Endometrium (tissue), 2 donors: ENCODE data around the gene ABL2.
A peak's percentile ranks its signal among the peaks of the same experiment; 100 is the strongest.
"Not testable (repeated sequence)": the region's sequence is repeated elsewhere in the genome, so short reads cannot be mapped to it uniquely, and the experiment has no call there.

ENCODE experiments used
- FAIRE-seq: peaks from 2 replicates; lab custom pipeline; 2012; peaks lifted over from hg19 to GRCh38; lab: Jason Lieb, UNC
- donor health status: control.
- donor health status: control.

Gene ABL2

DNA sequence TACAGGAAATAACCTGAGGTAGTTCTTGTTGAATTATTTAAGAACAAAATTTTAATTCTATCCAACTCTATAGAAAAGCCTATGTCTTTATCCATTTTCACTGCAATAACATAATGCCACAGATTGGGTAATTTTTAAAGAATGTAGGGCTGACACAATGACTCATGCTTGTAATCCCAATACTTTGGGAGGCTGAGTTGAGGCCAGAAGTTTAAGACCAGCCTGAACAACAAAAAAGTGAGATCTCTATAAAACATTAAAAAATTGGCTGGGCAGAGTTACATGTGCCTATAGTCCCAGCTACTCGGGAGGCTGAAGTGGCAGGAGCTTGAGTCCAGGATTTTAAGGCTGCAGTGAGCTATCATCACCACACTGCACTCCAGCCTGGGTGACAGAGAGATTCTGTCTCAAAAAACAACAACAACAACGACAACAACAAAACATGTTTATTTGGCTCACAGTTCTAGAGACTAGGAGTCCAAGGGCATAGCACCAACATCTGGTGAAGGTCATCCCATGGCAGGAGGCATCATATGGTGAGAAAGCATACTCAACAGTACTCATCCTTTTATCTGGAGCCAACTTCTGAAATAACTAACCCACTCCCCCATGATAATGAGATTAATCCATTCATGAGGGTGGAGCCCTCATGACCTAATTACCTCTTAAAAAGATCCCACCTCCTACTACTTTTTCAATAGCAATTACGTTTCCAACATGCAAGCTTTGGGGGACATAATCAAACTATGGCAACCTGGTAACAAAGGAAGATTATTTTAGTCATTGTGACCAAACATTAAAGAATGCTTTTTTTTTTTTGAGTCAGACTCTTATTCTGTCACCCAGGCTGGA, 59.6 kb downstream of the ABL2 start:
- peak; percentile 18 for FAIRE-seq

DNA sequence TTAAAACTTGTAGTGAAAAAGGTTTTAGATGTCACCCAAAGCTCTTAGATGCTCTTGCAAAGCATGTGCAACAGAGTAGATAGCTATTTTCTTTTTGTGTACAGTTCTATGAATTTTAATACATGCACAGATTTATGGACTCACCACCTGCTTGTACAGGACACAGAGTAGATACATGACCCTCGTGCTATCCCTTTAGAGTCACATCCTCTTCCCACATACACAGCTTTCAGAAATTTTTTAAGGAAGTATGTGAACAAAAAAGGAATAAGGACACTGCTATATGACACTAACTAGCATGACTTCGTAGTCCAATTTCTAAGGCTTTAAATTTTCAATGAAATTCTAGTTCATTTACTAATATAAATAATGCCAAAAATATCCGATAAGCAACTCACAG, 60.9 kb downstream of the ABL2 start:
- no peak for FAIRE-seq

DNA sequence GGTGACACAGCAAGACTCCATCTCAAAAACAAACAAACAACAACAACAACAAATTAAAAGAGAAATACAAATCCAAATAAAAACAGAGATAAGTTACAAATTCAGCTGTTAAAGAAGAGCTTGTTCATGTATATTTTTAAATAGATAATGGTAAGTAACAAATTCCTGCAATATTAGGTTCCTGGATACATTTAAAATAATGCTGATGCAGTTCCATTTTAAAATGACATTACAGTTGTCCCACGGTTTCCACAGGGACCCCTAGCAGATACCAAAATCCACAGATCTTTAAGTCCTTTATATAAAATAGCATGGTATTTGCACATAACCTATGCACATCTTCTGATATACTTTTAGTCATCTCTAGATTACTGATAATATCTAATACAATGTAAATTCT, 61.5 kb downstream of the ABL2 start:
- FAIRE-seq, result no peak

DNA sequence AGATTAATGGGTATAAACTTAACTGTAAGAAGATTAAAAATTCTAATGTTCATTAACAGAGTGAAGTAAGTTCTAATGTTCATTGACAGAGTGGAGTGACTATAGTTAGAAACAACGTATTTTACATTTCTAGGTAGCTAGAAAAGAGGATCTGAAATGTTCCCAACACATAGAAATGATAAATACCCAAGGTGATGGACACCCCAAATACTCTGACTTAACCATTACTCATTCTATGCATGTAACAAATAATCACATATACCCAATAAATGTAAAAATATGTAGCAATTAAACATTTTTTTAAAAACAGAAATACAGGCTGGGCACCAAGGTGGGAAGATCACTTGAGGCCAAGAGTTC, 62.1 kb downstream of the ABL2 start:
- no peak for FAIRE-seq

DNA sequence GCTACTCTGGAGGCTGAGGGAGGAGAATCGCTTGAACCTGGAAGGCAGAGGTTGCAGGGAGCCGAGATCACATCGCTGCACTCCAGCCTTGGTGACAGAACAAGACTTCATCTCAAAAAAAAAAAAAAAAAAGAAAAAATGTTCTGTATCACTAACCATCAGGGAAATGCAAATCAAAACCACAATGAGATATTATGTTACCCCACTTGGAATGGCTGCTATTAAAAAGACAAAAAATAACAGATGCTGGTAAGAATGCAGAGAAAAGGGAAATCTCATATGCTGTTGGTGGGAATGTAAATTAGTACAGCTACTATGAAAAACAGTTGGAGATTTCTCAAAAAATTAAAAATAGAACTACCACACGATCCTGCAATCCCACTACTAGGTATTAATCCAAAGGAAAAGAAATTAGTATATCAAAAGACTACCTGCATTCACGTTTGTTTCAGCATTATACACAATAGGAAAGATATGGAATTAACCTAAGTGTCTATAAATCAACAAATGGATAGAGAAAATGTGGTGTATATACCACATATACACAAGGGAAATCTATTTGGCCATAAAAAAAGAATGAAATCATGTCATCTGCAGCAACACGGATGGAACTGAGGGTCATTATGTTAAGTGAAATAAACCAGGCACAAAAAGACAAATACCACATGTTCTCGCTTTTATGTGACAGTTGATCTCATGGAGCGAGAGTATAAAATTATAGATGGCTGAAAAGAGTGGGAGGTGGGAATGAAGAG, 62.6 kb downstream of the ABL2 start:
- peak; percentile 93 for FAIRE-seq

DNA sequence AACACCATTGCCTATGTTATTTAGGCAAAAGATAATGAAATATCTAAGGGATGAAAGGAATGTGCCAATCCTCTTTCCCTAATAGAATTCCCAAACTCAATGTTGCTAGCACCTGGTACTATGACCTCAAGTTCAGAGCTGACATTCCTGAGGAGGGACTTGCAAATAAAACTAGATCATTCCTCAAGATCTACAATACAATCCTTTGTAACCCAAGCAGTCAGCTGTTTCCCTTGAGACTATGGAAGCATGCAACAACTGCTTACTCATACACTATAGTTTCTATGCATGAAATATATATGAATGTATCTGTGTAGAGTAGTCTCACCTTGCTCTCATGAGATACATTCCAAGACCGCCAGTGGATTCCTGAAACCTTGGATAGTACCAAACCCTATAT, 65.0 kb downstream of the ABL2 start:
- FAIRE-seq, result no peak

DNA sequence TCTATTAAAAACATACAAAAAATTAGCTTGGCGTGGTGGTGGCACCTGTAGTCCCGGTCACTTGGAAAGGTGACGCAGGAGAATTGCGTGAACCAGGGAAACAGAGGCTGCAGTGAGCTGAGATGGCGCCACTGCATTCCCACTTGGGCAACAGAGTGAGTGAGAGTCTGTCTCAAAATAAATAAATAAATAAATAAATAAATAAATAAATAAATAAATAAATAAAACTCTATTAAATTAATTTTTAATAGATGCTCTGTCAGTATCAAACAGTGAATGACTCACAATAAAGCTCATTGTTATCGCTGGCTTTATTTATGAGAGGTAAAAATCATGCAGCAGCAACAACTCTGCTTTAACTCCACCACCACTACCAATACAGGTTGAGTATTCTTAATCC, 72.8 kb downstream of the ABL2 start:
- no peak for FAIRE-seq

DNA sequence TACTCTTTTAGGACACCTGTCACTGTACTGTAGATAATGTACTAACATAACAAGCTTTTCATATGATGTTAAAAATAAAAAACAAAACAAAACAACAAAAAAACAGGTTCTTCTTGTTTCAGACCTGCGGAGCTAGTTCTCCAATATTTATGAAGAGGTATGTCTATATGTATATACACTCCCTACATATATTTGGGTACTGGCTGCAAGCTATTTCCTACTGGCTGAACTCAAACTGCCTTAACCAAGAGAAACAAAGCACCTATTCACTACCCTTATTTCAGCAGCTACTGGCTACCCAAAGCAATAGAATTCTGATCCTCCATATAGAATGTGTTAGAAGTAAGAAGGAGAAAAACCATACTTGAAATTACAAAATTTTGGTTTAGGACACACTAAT, 73.5 kb downstream of the ABL2 start:
- no peak for FAIRE-seq

DNA sequence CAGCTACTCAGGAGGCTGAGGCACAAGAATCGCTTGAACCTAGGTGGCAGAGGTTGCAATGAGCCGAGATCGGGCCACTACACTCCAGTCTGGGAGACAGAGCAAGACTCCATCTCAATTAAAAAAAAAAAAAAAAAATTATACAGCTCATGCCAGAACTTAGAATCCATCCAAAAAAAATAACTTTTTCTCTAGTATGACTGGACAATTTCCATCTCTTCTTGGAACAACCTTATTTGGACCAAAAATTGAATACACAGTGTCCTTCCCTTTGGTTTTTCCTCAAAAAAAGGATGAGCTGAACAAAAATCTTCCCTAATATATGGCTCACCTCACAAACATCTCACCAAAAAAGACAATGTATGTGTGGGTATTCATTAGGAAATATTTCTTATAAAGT, 73.9 kb downstream of the ABL2 start:
- no peak for FAIRE-seq

DNA sequence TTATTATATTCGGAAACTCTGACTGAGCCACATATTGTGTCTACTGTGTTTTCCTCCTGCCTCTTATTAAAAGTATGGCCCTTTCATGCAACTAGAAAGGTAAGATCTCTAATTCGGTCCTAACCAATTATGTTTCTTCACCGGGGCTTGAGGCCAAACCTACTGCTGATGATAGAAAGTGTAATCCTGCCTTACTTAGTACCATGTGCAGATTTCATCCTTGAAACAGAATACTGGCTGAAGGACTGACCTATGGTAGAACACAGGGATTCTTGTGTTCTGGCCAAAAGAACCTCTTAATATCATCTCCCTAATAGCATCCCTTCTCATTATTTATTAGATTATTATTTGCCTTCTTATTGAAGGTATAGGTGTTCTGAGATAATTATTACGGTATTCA, 75.0 kb downstream of the ABL2 start:
- no peak for FAIRE-seq

DNA sequence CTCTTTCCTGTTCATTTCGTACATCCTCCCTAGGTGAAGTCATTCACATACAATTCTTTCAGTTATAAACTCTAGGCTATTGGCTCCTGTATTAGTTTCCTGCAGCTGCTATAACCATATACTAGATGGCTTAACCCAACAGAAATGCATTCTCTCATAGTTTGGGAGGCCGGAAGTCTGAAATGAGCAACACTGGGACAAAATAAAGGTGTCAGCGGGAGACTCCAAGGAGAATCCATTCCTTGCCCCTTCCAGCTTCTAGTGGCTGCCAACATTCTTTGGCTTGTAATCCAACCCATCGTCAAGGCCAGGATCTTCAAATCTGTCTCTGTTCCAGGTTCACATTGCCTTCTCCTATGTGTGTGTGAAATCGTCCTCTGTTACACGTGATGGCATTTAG, 76.3 kb downstream of the ABL2 start:
- FAIRE-seq, result no peak

DNA sequence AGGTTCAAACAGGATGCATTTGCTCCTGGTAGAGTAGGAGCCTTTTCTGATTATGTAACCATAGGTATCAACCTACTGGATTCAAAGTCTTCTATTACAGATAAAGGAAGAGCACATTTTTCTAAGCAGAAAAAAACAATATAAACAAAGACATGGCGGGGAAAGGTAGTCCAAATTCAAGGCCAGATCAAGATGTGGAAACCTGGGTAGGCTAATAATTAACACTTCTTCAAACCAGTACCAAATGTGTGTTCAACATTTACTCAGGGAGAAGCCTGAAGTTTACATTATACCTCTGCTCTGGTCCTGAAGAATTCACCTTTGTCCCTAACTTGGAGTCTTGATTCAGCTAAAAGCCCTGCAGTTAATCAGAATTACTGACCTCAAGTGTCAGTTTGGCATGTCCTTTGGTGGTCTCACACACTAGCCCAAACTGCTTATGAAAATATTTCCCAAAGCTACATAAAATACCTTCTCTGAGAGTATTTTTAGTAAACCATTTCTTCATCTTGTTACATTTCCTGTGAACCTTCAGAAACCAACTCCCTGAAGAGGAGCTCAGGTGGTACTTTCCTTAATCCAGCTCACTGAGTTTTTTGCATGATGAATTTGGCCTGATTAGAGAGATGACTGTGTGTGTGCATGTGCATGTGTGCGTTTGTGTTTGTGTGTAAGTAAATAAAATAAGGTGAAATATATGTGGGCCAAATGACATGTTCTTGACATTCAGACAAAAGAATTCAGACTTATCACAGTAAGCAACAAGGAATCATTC, 77.4 kb downstream of the ABL2 start:
- no peak for FAIRE-seq

DNA sequence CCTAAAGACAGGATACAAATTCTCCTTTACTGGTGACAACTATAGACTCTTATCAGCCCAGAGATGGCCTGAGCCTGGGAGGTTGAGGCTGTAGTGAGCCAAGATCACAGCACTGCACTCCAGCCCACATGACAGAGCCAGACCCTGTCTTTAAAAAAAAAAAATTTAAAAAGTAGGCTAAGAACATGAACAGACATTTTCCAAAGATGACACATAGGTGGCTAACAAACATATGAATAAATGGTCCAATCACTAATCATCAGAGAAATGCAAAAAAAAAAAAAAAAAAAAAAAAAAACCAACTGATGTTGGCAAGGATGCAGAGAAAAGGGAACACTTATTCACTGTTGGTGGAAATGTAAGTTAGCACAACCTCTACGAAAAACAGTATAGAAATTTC, 82.6 kb downstream of the ABL2 start:
- FAIRE-seq, result no peak

DNA sequence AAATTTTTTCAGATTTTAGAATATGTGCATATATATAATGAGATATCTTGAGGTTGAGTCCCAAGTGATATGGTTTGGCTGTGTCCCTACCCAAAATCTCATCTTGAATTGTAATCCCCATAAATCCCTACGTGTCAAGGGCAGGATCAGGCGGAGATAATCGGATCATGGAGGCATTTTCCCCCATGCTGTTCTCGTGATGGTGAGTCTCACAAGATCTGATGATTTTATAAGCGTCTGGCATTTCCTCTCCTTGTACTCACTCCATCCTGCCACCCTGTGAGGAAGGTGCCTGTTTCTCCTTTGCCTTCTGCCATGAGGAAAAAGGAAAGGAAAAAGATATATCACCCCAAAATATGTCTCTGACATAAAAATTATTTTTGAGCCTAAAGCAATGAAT, 83.0 kb downstream of the ABL2 start:
- FAIRE-seq, result no peak

DNA sequence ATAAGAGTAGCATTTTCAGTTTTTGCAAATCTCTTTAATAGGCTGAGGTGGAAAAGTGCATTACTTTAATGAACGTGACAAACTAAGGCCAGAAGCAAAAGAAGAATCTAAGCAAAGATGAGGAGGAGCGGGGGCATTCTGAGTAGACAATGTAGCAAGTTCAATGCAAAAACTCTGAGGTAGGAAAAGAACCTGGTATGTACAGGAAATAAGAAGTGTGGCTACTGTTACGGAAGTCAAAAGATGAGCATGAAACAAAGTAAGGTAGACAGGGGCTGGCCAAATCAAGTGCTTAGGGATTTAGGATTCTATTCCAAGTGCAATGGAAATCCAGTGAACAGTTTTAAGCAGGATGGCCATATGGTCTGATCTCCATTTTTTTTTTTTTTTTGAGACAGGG, 84.0 kb downstream of the ABL2 start:
- no peak for FAIRE-seq

DNA sequence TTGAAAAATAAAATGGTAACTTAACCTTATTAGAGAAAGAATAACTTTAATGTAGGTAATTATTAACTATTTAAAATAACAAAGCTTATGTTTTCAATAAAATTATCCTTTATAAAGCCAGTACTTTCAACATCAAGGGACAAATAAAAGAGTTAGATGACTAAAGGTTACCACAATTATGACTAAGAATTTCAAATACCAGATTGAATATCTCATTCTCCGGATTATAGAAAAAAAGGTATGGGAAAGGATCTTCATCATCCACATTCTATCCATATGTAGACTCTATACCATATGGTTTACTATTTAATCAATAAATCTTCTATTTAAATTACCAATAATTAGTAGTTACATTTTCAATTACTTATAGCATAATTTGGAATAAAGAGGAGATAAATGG, 84.9 kb downstream of the ABL2 start:
- FAIRE-seq, result no peak

DNA sequence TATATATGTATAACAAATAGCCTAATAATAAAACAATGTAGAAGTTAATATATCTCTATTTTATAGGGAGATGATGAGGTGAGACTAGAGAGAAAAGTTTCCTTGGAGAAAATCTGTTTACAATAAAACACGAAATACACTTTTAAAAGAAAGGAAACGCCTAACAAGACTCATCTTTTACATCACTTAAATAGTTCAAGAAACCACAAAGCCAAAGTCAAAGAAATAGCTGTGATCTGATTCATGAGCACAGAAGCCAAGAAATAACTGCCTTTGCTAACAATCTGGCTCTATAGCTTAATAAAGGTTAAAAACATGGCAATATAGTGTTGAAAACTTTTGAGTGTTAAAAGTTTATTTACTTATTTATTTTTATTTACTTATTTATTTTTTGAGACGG, 86.2 kb downstream of the ABL2 start:
- FAIRE-seq, result peak; percentile 73

DNA sequence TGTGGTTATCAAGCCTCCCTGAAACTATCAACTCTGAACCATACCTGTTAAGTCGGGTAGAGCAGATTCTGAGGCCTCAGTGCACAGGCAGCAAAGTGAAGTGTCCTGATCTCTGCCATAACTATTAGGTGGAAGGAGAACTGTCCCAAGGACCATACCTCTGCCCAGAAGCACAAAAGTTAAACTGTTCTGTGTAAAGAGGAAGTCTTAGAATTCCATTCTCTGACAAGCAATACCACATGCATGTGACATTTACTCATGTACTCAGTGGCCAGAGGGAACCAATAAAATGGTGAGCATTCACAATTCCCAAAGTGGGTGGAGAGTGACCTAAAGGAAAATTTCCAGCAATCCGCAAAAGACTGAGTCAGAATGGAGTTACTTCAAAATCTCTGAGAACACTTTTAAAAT, 86.6 kb downstream of the ABL2 start:
- FAIRE-seq, result no peak

DNA sequence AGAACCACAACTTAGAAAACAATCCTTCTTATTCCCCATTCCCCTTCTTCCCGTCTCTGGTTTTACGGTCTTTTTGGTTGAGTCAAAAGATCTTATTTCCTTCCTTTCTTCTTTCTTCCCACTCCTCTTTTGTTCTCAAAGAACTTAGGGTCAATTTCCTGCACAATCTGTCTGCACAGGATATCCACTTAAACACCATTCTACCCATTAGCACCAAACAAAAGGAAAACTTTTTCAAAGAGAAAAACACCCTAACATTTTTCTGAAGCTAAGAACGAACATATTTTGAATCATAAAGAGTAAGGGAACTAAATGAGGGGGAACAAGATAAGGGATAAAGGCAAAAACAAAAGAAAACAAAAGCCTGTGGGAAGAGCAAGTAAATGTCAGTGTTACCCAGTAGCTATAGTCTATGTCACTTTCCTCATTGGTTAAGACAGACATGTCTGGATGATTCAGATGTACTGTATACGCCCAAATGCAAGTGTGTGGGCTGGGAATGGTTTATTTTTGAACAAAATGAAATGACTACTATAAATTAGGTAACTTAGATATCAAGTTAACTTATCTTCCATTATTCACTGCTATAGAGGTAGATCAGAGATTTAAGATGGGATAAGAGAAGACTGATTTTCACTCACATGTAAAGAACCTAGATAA, 87.8 kb downstream of the ABL2 start:
- FAIRE-seq, result no peak

DNA sequence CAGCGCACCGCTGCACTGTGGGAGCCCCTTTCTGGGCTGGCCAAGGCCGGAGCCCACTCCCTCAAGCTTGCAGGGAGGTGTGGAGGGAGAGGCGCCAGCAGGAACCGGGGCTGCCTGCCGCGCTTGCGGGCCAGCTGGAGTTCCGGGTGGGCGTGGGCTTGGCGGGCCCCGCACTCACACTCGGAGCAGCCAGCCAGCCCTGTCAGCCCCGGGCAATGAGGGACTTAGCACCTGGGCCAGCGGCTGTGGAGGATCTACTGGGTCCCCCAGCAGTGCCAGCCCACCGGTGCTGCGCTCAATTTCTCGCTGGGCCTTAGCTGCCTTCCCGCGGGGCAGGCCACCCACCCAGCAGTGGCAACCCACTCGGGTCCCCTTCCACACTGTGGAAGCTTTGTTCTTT, 90.7 kb downstream of the ABL2 start:
- not testable (repeated sequence) for FAIRE-seq

DNA sequence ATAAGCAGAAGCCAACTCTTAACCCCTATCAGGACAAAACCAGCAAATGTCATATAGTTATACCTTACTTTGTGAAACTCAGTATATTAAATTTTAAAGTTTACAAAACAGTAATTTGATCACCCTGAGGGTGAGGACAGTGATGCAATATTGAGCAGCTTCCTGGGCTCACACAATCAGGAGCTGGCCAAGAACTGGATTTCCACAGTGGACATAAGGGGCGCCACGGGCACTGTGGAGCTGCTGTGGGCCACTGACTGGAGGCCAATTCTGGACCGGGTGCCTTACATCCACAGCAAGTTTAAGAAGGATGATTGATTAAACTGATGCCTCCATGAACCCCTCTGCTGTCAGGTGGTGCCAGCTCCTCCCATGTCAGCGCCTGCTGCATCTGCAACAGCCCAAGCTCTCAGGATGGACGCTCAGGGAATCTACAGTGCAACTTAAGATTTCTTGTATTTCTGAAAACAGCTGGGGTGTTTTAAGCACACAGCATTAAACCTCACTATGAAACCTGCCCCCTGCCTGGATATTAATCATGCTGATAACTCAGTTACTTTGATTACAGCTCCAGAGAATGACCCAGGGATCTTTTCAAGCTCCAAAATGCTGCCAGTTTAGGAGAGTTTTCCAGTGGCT, 91.7 kb downstream of the ABL2 start:
- FAIRE-seq, result no peak

DNA sequence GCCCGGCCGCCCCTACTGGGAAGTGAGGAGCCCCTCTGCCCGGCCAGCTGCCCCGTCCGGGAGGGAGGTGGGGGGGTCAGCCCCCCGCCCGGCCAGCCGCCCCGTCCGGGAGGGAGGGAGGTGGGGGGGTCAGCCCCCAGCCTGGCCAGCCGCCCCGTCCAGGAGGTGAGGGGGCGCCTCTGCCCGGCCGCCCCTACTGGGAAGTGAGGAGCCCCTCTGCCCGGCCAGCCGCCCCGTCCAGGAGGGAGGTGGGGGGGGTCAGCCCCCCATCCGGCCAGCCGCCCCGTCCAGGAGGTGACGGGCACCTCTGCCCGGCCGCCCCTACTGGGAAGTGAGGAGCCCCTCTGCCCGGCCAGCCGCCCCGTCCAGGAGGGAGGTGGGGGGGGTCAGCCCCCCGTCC, 93.8 kb downstream of the ABL2 start:
- FAIRE-seq, result not testable (repeated sequence)
